Cortex of kidney (tissue), 1 donor: Measurements from ENCODE around the gene TMEM17.

Source experiments
- DNase-seq: peaks from one replicate; lab custom pipeline; 2025; lab: John Stamatoyannopoulos, UW

TMEM17 gene

DNA sequence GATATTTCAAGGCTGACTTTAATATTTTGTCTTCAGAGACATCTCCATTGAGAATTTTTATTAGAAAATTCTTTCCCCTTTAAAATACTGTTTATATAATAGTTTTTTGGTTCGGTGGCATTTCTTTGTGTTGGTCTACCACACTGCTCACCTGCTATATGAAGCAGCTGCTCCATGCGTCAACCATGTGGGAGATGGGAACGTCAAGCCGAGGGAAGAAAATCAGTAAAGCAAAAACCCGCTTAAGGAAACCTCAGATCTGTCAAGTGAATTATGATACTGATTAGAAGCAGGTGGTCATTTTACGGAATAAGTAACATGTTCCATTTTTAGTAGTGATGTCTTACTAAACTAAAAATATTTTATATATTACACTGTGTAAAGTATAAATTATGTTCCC lies 5.6 kb upstream of the TMEM17 start:
- DNase-seq = no peak

GRCh38 chr2:62506421-62506750 lies 391 bp upstream of the TMEM17 start:
- DNase-seq = no peak

- DNase-seq = no peak
Measured at GRCh38 chr2:62505109-62505749, 766 bp downstream of the TMEM17 start.

- no peak for DNase-seq
Measured at GRCh38 chr2:62504657-62505056, 1.3 kb downstream of the TMEM17 start.

- DNase-seq = no peak
Measured at GRCh38 chr2:62501794-62502500, 4.0 kb downstream of the TMEM17 start.

DNA sequence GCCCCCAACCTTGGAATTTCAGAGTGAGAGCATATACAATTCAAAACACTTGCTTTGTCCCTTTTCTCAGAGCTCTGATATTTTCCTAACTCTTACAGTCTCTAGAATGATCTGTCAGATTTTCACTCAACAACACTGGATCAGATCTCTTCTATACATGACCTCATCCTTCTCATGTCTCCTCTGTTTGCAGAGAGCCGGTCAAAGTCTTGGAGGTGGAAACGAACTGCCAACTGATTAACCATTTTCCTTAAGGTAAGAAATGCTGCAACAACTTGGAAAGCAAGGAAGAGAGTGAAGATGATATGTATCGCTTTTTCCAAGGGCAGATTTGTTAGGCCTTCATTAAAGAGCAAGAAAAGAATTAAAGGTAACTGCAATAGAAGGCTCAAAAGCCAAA lies 4.9 kb downstream of the TMEM17 start:
- DNase-seq = no peak

DNA sequence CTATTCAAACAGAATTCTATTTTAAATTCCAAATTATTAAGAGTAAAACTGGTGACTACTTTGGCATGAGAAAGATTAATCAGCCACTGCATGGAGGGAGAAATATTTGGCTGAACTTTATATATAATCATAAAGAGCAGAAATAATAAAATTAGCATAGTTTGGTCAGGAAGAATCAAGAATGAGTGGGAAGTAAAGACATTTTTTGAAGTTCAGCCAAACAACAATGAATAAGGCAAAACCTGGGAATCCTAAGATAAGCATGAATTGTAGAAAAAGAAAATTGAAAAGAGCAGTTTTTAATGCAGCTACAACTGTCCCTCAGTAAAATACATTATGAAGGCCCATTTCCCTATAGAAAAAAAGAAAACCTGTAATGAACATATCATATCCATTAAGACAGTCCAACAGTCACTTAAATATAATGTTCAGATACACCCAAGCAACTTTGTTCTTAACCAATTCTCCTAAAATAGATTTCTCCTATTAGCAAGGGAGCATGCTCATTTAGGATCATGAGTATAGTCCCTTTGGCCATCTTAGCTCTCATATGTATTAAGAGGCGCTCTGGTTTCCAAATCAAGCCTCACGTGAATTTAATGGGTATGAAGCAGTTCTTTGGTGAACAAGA lies 6.5 kb downstream of the TMEM17 start:
- no peak for DNase-seq

GRCh38 chr2:62498739-62499138 lies 7.3 kb downstream of the TMEM17 start:
- DNase-seq = no peak

- DNase-seq = no peak
Measured at GRCh38 chr2:62495761-62496160, 10.2 kb downstream of the TMEM17 start.

DNA sequence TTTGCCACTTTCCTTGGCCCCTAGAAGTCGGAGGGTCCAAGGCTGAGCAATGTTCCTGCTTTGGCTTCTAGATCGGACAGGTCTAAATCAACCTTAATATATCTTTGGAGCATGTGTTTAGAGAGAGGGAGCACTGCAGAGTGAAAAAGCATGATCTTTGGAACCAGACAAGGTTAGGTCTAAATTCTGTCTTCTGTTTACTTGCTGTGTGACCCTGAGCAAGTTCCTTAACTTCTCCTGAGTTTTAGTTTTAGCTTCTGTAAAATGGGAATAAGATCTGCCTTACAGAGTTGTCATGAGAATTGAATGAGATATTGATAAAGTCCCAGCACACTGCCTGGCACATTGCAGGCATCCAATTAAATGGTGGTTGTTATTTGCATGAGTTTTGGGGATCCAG lies 13.9 kb downstream of the TMEM17 start:
- no peak for DNase-seq

DNA sequence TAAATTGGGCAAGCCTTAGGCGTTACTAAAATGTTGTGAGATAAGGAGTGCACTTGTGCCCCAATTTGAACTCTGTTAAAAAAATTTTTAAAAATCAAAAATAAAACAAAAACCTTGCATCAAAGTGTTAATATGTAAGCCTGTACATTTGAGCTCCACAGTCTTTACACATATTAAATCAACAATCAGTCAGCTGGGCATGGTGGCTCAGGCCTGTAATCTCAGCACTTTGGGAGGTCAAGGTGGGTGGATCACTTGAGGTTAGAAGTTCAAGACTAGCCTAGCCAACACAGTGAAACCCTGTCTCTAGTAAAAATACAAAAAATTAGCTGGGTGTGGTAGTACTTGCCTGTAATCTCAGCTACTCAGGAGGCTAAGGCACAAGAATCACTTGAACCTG lies 16.3 kb downstream of the TMEM17 start:
- DNase-seq = no peak

- no peak for DNase-seq
Measured at GRCh38 chr2:62489162-62489561, 16.8 kb downstream of the TMEM17 start.

- DNase-seq = no peak
Measured at GRCh38 chr2:62486439-62486765, 19.6 kb downstream of the TMEM17 start.

GRCh38 chr2:62485761-62486438 lies 20.1 kb downstream of the TMEM17 start:
- DNase-seq = no peak

- DNase-seq = no peak
Measured at GRCh38 chr2:62482558-62483352, 23.2 kb downstream of the TMEM17 start.

DNA sequence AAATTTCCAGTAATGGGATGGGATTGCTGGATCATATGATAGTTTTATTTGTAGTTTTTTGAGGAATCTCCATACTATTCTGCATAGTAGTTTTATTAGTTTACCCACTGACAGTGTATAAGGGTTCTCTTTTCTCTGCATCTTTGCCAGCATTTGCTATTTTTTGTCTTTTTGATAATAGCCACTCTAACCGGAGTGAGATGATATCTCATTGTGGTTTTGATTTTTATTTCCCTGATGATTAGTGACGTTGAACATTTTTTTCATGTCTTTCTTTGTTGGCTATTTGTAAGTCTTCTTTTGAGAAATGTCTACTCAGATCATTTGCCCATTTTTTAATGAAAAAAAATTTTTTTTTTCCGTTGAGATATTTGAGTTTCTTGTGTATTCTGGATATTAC lies 26.1 kb downstream of the TMEM17 start:
- no peak for DNase-seq

DNA sequence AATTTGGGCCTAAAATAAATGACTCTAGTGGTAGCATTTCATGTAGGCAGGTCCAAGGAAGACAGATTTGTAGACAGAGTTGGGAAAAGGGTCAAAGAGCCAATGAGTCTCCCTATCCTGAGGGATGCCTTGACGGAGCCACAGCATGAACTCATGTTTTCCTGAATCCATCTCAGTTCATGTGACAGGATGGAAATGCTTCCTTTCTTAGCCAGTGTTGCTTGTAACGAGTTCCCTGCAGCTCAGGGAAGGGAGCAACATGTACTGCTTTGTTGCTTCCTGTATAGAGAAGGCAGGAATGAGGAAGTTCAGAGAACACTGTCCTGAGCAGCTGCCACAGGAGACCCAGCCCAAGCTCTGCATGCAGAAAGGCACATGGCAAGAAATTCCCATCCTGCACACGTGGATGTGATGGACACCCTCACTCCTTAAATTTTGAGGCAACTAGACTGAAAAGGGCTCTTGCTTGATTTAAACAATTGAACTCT lies 27.9 kb downstream of the TMEM17 start:
- no peak for DNase-seq

DNA sequence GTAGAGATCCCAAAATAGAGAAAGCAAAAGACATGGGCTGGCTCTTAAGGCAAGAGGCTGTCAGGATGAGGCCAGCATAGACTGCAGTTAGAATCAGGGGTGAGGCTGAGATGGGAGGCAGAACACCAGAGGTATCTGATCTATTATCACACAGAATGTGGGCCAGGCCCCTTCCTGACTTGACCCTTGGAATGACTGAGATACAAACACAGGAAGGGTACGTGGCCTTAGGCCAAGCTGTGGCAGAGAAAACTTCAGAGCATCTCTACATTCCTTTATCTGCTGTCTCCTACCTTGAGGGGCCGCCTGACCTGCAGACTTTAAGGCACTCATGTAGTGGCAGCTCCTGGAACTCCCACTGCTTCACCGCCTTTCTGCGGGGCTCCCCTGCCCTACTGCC lies 28.4 kb downstream of the TMEM17 start:
- DNase-seq = no peak

DNA sequence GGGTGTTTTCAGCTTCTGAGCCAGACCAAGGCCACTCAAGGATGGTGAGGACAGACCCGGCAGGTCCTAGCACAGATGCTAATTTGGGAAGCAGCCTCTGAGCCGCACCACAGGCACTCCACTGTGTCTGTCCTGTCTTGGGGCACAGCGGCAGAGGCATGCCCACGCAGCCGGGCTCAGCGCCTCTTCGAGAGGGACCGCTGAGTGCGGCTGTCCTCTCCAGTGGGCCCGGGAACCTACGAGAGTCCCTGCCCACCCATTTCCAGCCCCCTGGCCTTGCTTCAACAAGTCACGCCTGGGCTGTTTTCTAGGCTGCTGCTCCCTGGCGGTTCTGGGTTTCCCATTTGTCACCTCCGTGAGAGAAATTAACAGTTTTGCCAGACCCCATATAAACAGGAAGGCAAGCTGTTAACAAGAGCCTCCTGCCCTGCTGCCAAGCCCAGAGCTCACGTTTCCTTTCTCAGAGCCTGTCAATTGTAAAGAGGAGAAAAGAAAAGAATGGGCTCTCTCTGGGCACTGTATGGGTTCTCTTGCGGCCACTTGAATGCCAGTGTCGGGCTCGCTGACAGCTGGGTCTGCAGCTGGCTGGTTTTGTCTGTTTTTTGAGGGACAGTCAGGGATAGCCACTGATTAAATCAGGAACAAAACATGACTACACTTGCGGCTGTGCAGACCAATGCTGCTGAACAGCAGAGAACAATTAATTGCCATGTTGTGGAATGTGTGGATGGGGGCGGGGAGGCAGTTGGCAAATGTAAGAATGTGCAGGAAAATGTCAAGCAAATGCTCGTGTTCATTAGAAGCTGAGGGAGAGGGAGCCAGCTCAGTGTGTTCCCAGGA lies 30.6 kb downstream of the TMEM17 start:
- no peak for DNase-seq

DNA sequence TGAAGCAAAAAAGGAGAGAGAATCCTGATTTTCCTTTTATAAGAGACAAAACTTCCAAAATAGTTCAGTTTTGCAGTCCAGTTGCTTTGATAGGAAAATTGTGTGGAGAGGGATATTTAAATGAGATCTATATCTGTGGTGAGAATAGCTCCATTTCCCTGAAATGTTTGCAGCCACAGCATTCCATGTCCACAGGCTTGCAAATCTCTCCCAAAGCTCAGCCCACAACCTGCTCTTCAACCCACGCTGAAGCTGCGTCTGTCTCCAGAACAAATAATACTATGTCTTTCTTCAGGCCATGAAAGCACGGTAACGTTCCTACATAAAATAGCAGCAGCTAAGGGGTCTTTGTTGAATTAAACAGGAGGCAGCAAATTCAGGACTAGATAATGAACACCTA lies 31.8 kb downstream of the TMEM17 start:
- DNase-seq = no peak

- no peak for DNase-seq
Measured at GRCh38 chr2:62473246-62473827, 32.7 kb downstream of the TMEM17 start.
